K562 (cell line): ENCODE data around the gene SPEM3.

ENCODE experiments used
- ATF1 ChIP-seq, 2 experiments: fragments of 450-650 bp in 1 of 2; IDR thresholded peaks; 2 replicates each; pipeline ENCODE4 v1.6.1; 2016; ENCODE audit warnings: missing compliant biosample characterization in 1 of 2, missing genetic modification characterization in 1 of 2
- CTCF ChIP-seq, 3 experiments: IDR thresholded peaks in 2 of 3; conservative IDR thresholded peaks in 1 of 3; 2 replicates each; pipeline ENCODE4 v1.5.1; 2011 to 2012; ENCODE audit warnings: low read length in 3 of 3, mild to moderate bottlenecking in 3 of 3, control low read depth in 2 of 3, improper control_type of control experiment in 1 of 3, inconsistent platforms in 1 of 3, low read depth in 1 of 3, mixed read lengths in 1 of 3, moderate library complexity in 1 of 3; ENCODE audit not compliant: insufficient read depth in 2 of 3
- EP300 ChIP-seq: IDR thresholded peaks from 2 replicates; pipeline ENCODE4 v1.6.1; 2012; ENCODE audit warnings: low read length, improper control_type of control experiment
- ETS1 ChIP-seq: conservative IDR thresholded peaks from 2 replicates; pipeline ENCODE4 v1.6.1; 2011; ENCODE audit warnings: low read depth, mild to moderate bottlenecking, low read length; ENCODE audit not compliant: control insufficient read depth
- FOXJ3 ChIP-seq: sonication (generic); formaldehyde crosslinking; IDR thresholded peaks from 2 replicates; pipeline ENCODE4 v1.4.0; 2020; ENCODE audit warnings: mild to moderate bottlenecking, missing genetic modification reagents
- FUS ChIP-seq: fragments of 200-400 bp; formaldehyde crosslinking; optimal IDR thresholded peaks from 2 replicates; pipeline ENCODE3; 2017; ENCODE audit warnings: low read depth, low read length
- GABPB1 ChIP-seq: sonication (generic); formaldehyde crosslinking; IDR thresholded peaks from 2 replicates; pipeline ENCODE4 v1.8.0; 2022; ENCODE audit warnings: mild to moderate bottlenecking, missing genetic modification reagents
- HOXB6 ChIP-seq: fragments of 250-450 bp; sonication (Bioruptor Pico); IDR thresholded peaks from 2 replicates; pipeline ENCODE4 v1.5.1; 2022; ENCODE audit warnings: mild to moderate bottlenecking, borderline replicate concordance
- MED1 ChIP-seq: sonication (generic); formaldehyde crosslinking; IDR thresholded peaks from 2 replicates; pipeline ENCODE4 v1.8.1; 2023; ENCODE audit warnings: missing genetic modification reagents, borderline replicate concordance
- NR0B1 ChIP-seq: fragments of 450-650 bp; IDR thresholded peaks from one replicate; pipeline ENCODE4 v1.6.1; 2018; ENCODE audit warnings: mild to moderate bottlenecking, moderate library complexity; ENCODE audit not compliant: partially characterized antibody
- POLR2A ChIP-seq: fragments of 450-650 bp; conservative IDR thresholded peaks from 2 replicates; pipeline ENCODE4 v1.6.1; 2016
- POLR2AphosphoS5 ChIP-seq: IDR thresholded peaks from 2 replicates; pipeline ENCODE4 v1.6.1; 2011; ENCODE audit warnings: mild to moderate bottlenecking, low read depth, low read length, moderate library complexity; ENCODE audit not compliant: control insufficient read depth, insufficient read depth
- ZNF324 ChIP-seq: fragments of 250-450 bp; sonication (Bioruptor Pico); IDR thresholded peaks from 2 replicates; pipeline ENCODE4 v1.4.0; 2020; ENCODE audit warnings: mild to moderate bottlenecking
- ZNF830 ChIP-seq: fragments of 250-450 bp; sonication (Bioruptor Pico); IDR thresholded peaks from 2 replicates; pipeline ENCODE4 v1.5.0; 2021; ENCODE audit warnings: mild to moderate bottlenecking

- TF ChIP-seq POLR2AphosphoS5 (no peak), FUS (no peak), ZNF830 (no peak), GABPB1 (no peak), MED1 (CRISPR knock-in tag) (no peak), FOXJ3 (CRISPR knock-in tag) (no peak), CTCF (IDR thresholded peaks at IDR 0.05 in 2 of 3, conservative IDR thresholded peaks at IDR 0.05 in 1 of 3; ENCODE audit: insufficient read depth in 2 of 3, low read depth in 1 of 3, low read length in 3 of 3) (no peak), POLR2A (no peak), HOXB6 (CRISPR knock-in tag) (no peak), ETS1 (no peak), NR0B1 (no peak), ATF1 (CRISPR knock-in tag; IDR thresholded peaks at IDR 0.05) (no peak), ATF1 (tag; IDR thresholded peaks at IDR 0.05) (no peak), ZNF324 (CRISPR knock-in tag) (no peak), EP300 (no peak)
These were observed 9.4 kb downstream of the SPEM3 start for GRCh38 chr17:7437950-7438614.
